Thyroid gland (tissue), 4 donors: Measurements from ENCODE around the gene ATAD1. TPM values are rescaled to one million over a fixed set of nuclear protein-coding genes. Genes with fewer than 3 reads are reported as not detected.
"Not testable (repeated sequence)": the region's sequence is repeated elsewhere in the genome, so short reads cannot be mapped to it uniquely, and the experiment has no call there.

Experiments used
- DNase-seq, 2 donors: peaks; one replicate each; pipeline ENCODE4 v3.0.0-alpha.2; 2019
- H3K27ac ChIP-seq, 3 donors: fragments of 200-600 bp; sonication (generic); 1 replicate in 2 of 3; 2 replicates in 1 of 3; pipeline ENCODE4 v1.5.1; 2016 to 2019; ENCODE audit warnings: mild to moderate bottlenecking in 1 of 3, moderate library complexity in 1 of 3
- H3K27me3 ChIP-seq: fragments of 200-600 bp; sonication (generic); one replicate; pipeline ENCODE4 v1.5.1; 2019
- H3K36me3 ChIP-seq, 2 donors: fragments of 200-600 bp; sonication (generic); one replicate each; pipeline ENCODE4 v1.5.1; 2016 to 2019
- H3K4me1 ChIP-seq, 2 donors: fragments of 200-600 bp; sonication (generic); one replicate each; pipeline ENCODE4 v1.5.1; 2017 to 2019
- H3K4me3 ChIP-seq, 3 donors: fragments of 200-600 bp; sonication (generic); replicated peaks in 1 of 3; 1 replicate in 2 of 3; 2 replicates in 1 of 3; pipeline ENCODE4 v1.5.1; 2016; ENCODE audit warnings: mild to moderate bottlenecking in 1 of 3
- H3K9me3 ChIP-seq: fragments of 200-600 bp; sonication (generic); one replicate; pipeline ENCODE4 v1.5.1; 2017
- POLR2A ChIP-seq, 2 donors: fragments of 450-650 bp; IDR thresholded peaks; one replicate each; pipeline ENCODE4 v1.6.1; 2017; ENCODE audit warnings: antibody characterized with exemption in 2 of 2, mild to moderate bottlenecking in 2 of 2, moderate library complexity in 1 of 2
- WGBS, 2 donors: methylation state at CpG; one replicate each; pipeline ENCODE4 v1.1.5; 2017; 5-methylcytosine and 5-hydroxymethylcytosine counted together
- intact Hi-C: fragments of 100-400 bp; cut with DNase I; formaldehyde crosslinking; loops from one replicate; pipeline ENCODE4 v1.15.1; 2023
- total RNA-seq, 4 donors: library from RNA; depleted of rRNA; stranded (reverse); fragments of >200 nt; gene quantifications; one replicate each; pipeline ENCODE4 v1.2.3, GENCODE V29; 2016
- TF ChIP-seq, protein P1 (sequence below), 6 experiments: fragments of 200-600 bp in 3 of 6; fragments of 450-650 bp in 3 of 6; sonication (generic) in 3 of 6; IDR thresholded peaks; one replicate each; pipeline ENCODE4 v1.5.1; 2016 to 2019; ENCODE audit warnings: antibody characterized with exemption in 6 of 6, mild to moderate bottlenecking in 2 of 6, inconsistent platforms in 1 of 6, moderate library complexity in 1 of 6

The ATAD1 gene
- total RNA-seq, 4 donors from 2014 or later, result 40.3 to 72.1 (median 53.7) TPM

- Histone ChIP-seq H3K27ac (no peak overlapping the region), H3K9me3 (no peaks in the 10 kb centered on the region), H3K36me3 (peaks cover 2 to 13% of the 10 kb centered on the region in 2 donors), H3K27me3 (no peaks in the 10 kb centered on the region), H3K4me3 (no peak overlapping the region), H3K4me1 (no peaks in the 10 kb centered on the region)
- 92 to 93% methylated on average over 8 of the region's 8 CpGs for WGBS, 2 donors
- TF ChIP-seq, protein P1, sequence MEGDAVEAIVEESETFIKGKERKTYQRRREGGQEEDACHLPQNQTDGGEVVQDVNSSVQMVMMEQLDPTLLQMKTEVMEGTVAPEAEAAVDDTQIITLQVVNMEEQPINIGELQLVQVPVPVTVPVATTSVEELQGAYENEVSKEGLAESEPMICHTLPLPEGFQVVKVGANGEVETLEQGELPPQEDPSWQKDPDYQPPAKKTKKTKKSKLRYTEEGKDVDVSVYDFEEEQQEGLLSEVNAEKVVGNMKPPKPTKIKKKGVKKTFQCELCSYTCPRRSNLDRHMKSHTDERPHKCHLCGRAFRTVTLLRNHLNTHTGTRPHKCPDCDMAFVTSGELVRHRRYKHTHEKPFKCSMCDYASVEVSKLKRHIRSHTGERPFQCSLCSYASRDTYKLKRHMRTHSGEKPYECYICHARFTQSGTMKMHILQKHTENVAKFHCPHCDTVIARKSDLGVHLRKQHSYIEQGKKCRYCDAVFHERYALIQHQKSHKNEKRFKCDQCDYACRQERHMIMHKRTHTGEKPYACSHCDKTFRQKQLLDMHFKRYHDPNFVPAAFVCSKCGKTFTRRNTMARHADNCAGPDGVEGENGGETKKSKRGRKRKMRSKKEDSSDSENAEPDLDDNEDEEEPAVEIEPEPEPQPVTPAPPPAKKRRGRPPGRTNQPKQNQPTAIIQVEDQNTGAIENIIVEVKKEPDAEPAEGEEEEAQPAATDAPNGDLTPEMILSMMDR (IDR thresholded peaks at IDR 0.05), result no peak
- no peak for TF ChIP-seq POLR2A (IDR thresholded peaks at IDR 0.05)
- DNase-seq, result no peak
- intact Hi-C loops, result no loop called here
Observed at GRCh38 chr10:87753995-87754866, 63.8 kb downstream of the ATAD1 start.

- Histone ChIP-seq H3K36me3 (peaks cover 2 to 13% of the 10 kb centered on the region in 2 donors), H3K9me3 (no peaks in the 10 kb centered on the region), H3K27ac (no peak overlapping the region), H3K4me1 (no peaks in the 10 kb centered on the region), H3K27me3 (no peaks in the 10 kb centered on the region), H3K4me3 (no peak overlapping the region)
- DNase-seq, result no peak
- intact Hi-C loops, result no loop called here
- TF ChIP-seq, protein P1 (IDR thresholded peaks at IDR 0.05), result no peak
- TF ChIP-seq POLR2A (IDR thresholded peaks at IDR 0.05), result no peak
- WGBS, 2 donors, result 89 to 91% methylated on average over 2 of the region's 2 CpGs
Observed at GRCh38 chr10:87752566-87752965, 65.5 kb downstream of the ATAD1 start.

DNA sequence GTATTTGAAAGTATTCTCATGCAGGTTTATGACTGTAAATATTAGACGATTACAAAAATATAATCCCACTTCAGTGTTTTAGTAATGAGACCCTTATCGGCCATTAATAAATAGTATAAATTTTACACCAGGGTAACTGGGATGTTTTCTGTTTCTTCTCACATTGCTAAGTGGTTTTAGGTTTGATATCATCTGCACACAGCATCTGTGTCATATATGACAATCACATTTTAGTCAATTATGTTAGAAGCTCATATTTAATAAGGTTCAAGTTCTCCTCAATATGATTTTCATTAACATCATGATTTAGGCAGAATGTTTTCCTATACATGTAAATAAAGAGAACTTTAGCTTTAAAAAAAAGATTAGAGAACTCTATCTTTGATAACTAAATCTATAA is 66.8 kb downstream of the ATAD1 start:
- Histone ChIP-seq H3K36me3 (peaks cover 2 to 13% of the 10 kb centered on the region in 2 donors), H3K9me3 (no peaks in the 10 kb centered on the region), H3K4me3 (no peak overlapping the region), H3K27me3 (no peaks in the 10 kb centered on the region), H3K4me1 (no peaks in the 10 kb centered on the region), H3K27ac (no peak overlapping the region)
- TF ChIP-seq, protein P1 (IDR thresholded peaks at IDR 0.05), result no peak
- no peak for TF ChIP-seq POLR2A (IDR thresholded peaks at IDR 0.05)
- intact Hi-C loops, result no loop called here
- WGBS, 2 donors, result 95% methylated on average over 2 of the region's 2 CpGs
- no peak for DNase-seq

- TF ChIP-seq POLR2A (IDR thresholded peaks at IDR 0.05), result no peak
- TF ChIP-seq, protein P1 (IDR thresholded peaks at IDR 0.05), result no peak
- Histone ChIP-seq H3K4me3 (no peak overlapping the region), H3K27me3 (no peaks in the 10 kb centered on the region), H3K36me3 (peaks cover 0 to 10% of the 10 kb centered on the region in 2 donors), H3K4me1 (no peaks in the 10 kb centered on the region), H3K9me3 (no peaks in the 10 kb centered on the region), H3K27ac (no peak overlapping the region)
- DNase-seq, result no peak
- intact Hi-C loops, result no loop called here
Observed at GRCh38 chr10:87750817-87751216, 67.2 kb downstream of the ATAD1 start.

- no peaks in the 10 kb centered on the region for H3K9me3 ChIP-seq
- WGBS, 2 donors, result 78 to 85% methylated on average over 5 of the region's 5 CpGs
- H3K27ac ChIP-seq, result no peak overlapping the region
- no peaks in the 10 kb centered on the region for H3K4me1 ChIP-seq
- no peak overlapping the region for H3K4me3 ChIP-seq
- no peak for DNase-seq
- intact Hi-C loops, result no loop called here
- H3K27me3 ChIP-seq, result no peaks in the 10 kb centered on the region
- H3K36me3 ChIP-seq, result peaks cover 0 to 5% of the 10 kb centered on the region in 2 donors
- TF ChIP-seq, protein P1 (IDR thresholded peaks at IDR 0.05), result no peak
- no peak for TF ChIP-seq POLR2A (IDR thresholded peaks at IDR 0.05)
Observed at GRCh38 chr10:87750001-87750671, 67.9 kb downstream of the ATAD1 start.

DNA sequence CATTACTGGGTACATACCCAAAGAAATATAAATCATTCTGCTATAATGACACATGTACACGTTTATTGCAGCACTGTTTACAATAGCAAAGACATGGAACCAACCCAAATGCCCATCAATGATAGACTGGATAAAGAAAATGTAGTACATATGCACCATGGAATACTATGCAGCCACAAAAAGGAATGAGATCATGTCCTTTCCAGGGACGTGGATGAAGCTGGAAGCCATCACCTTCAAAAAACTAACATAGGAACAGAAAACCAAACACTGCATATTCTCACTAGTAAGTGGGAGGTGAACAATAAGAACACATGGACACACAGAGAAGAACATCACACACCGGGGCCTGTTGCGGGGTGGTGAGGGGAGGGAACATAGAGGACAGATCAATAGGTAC is 69.8 kb downstream of the ATAD1 start:
- 93 to 95% methylated on average over 4 of the region's 4 CpGs for WGBS, 2 donors

More for the DNA sequence above, 69.8 kb downstream of the ATAD1 start:
- H3K36me3 ChIP-seq, H3K9me3 ChIP-seq, H3K27ac ChIP-seq, H3K27me3 ChIP-seq, intact Hi-C loops, H3K4me3 ChIP-seq, DNase-seq, H3K4me1 ChIP-seq: not testable (repeated sequence)
